ENCODE measurements around the gene ACTN3. TPM values are rescaled to one million over a fixed set of nuclear protein-coding genes. Genes with fewer than 3 reads are reported as not detected.
"Not testable (repeated sequence)": the region's sequence is repeated elsewhere in the genome, so short reads cannot be mapped to it uniquely, and the experiment has no call there.

Gene ACTN3
- total RNA-seq, 1 experiment from 2014 or later = not detected

GRCh38 chr11:66539870-66540213 lies 6.9 kb upstream of the ACTN3 start:
- Mint-ChIP-seq H3K27ac (ENCODE audit: unreplicated experiment) (no peak overlapping the region), H3K4me3 (ENCODE audit: unreplicated experiment) (no peak overlapping the region), H3K4me1 (ENCODE audit: low read depth, unreplicated experiment) (no peaks in the 10 kb centered on the region), H3K27me3 (ENCODE audit: insufficient read depth, unreplicated experiment) (no peaks in the 10 kb centered on the region), H3K36me3 (ENCODE audit: insufficient read depth, unreplicated experiment) (peaks cover 35% of the 10 kb centered on the region), H3K9me3 (ENCODE audit: unreplicated experiment) (no peaks in the 10 kb centered on the region)
- ChIA-PET CTCF (no interaction called here), POLR2A (no interaction called here)
- H3K36me3 ChIP-seq (ENCODE audit: control insufficient read depth, insufficient read depth, low read length) = peaks cover 1% of the 10 kb centered on the region; the same call in 1 of the 2 replicates
- DNase-seq = no peak
- no peak for TF ChIP-seq CTCF (IDR thresholded peaks at IDR 0.05; ENCODE audit: insufficient read depth in 1 of 2, low read depth in 1 of 2, low read length in 1 of 2, severe bottlenecking in 1 of 2, unreplicated experiment in 1 of 2)
- no peak overlapping the region for H3K4me3 ChIP-seq (ENCODE audit: low read depth, low read length)
- intact Hi-C loops (cut with micrococcal nuclease; ENCODE audit: unreplicated experiment) = no loop called here
- H3K4me1 ChIP-seq = peaks cover 6% of the 10 kb centered on the region; the same call in 1 of the 2 replicates
- BruUV-seq (replicated peaks) = no TSS peak
- no peaks in the 10 kb centered on the region for H3K27me3 ChIP-seq (replicated peaks; ENCODE audit: control insufficient read depth, insufficient read depth, low read length)
- H3K9me3 ChIP-seq = no peaks in the 10 kb centered on the region

- H3K4me3 ChIP-seq (ENCODE audit: low read depth, low read length); CTCF ChIA-PET; H3K9me3 Mint-ChIP-seq (ENCODE audit: unreplicated experiment); BruUV-seq (replicated peaks); DNase-seq; H3K9me3 ChIP-seq; H3K4me3 Mint-ChIP-seq (ENCODE audit: unreplicated experiment); POLR2A ChIA-PET; intact Hi-C loops (cut with micrococcal nuclease; ENCODE audit: unreplicated experiment); H3K4me1 Mint-ChIP-seq (ENCODE audit: low read depth, unreplicated experiment); H3K36me3 ChIP-seq (ENCODE audit: control insufficient read depth, insufficient read depth, low read length); H3K27me3 ChIP-seq (replicated peaks; ENCODE audit: control insufficient read depth, insufficient read depth, low read length); H3K27ac Mint-ChIP-seq (ENCODE audit: unreplicated experiment); H3K27me3 Mint-ChIP-seq (ENCODE audit: insufficient read depth, unreplicated experiment): not testable (repeated sequence)
- peaks cover 11% of the 10 kb centered on the region; the same call in 1 of the 2 replicates for H3K4me1 ChIP-seq
- H3K36me3 Mint-ChIP-seq (ENCODE audit: insufficient read depth, unreplicated experiment) = peaks cover 35% of the 10 kb centered on the region
Measured at GRCh38 chr11:66540598-66540997, 6.1 kb upstream of the ACTN3 start.

GRCh38 chr11:66541892-66542291 lies 4.8 kb upstream of the ACTN3 start:
- no peak overlapping the region for H3K4me3 ChIP-seq (ENCODE audit: low read depth, low read length)
- peaks cover 35% of the 10 kb centered on the region for H3K36me3 Mint-ChIP-seq (ENCODE audit: insufficient read depth, unreplicated experiment)
- peaks cover 6% of the 10 kb centered on the region for H3K4me1 Mint-ChIP-seq (ENCODE audit: low read depth, unreplicated experiment)
- no peak overlapping the region for H3K4me3 Mint-ChIP-seq (ENCODE audit: unreplicated experiment)
- H3K27ac Mint-ChIP-seq (ENCODE audit: unreplicated experiment) = no peak overlapping the region
- BruUV-seq (replicated peaks) = no TSS peak
- no peak for TF ChIP-seq CTCF (IDR thresholded peaks at IDR 0.05; ENCODE audit: insufficient read depth in 1 of 2, low read depth in 1 of 2, low read length in 1 of 2, severe bottlenecking in 1 of 2, unreplicated experiment in 1 of 2)
- ChIA-PET POLR2A (no interaction called here), CTCF (interaction anchor here (0.6 kb wide), 1 partner anchor 25 kb away, joined by 3 read pairs; no protein-coding TSS in a partner anchor)
- peak in 1 of 2 experiments; percentile 34 for DNase-seq
- no peaks in the 10 kb centered on the region for H3K9me3 Mint-ChIP-seq (ENCODE audit: unreplicated experiment)
- no peaks in the 10 kb centered on the region for H3K9me3 ChIP-seq
- no peaks in the 10 kb centered on the region for H3K27me3 ChIP-seq (replicated peaks; ENCODE audit: control insufficient read depth, insufficient read depth, low read length)
- peaks cover under 1% of the 10 kb centered on the region; the same call in 1 of the 2 replicates for H3K36me3 ChIP-seq (ENCODE audit: control insufficient read depth, insufficient read depth, low read length)
- H3K4me1 ChIP-seq = peaks cover 16% of the 10 kb centered on the region
- intact Hi-C loops (cut with micrococcal nuclease; ENCODE audit: unreplicated experiment) = no loop called here
- H3K27me3 Mint-ChIP-seq (ENCODE audit: insufficient read depth, unreplicated experiment) = no peaks in the 10 kb centered on the region

GRCh38 chr11:66542362-66542761 lies 4.3 kb upstream of the ACTN3 start:
- Mint-ChIP-seq H3K36me3 (ENCODE audit: insufficient read depth, unreplicated experiment) (peaks cover 32% of the 10 kb centered on the region), H3K27me3 (ENCODE audit: insufficient read depth, unreplicated experiment) (no peaks in the 10 kb centered on the region), H3K4me3 (ENCODE audit: unreplicated experiment) (no peak overlapping the region), H3K4me1 (ENCODE audit: low read depth, unreplicated experiment) (peaks cover 6% of the 10 kb centered on the region), H3K9me3 (ENCODE audit: unreplicated experiment) (no peaks in the 10 kb centered on the region), H3K27ac (ENCODE audit: unreplicated experiment) (no peak overlapping the region)
- Histone ChIP-seq H3K4me3 (ENCODE audit: low read depth, low read length) (no peak overlapping the region), H3K36me3 (ENCODE audit: control insufficient read depth, insufficient read depth, low read length) (no peaks in the 10 kb centered on the region; the same call in 1 of the 2 replicates), H3K9me3 (no peaks in the 10 kb centered on the region), H3K4me1 (peaks cover 20% of the 10 kb centered on the region), H3K27me3 (replicated peaks; ENCODE audit: control insufficient read depth, insufficient read depth, low read length) (no peaks in the 10 kb centered on the region)
- POLR2A ChIA-PET = no interaction called here
- DNase-seq = no peak
- intact Hi-C loops (cut with micrococcal nuclease; ENCODE audit: unreplicated experiment) = no loop called here
- CTCF ChIA-PET = interaction anchor here (0.6 to 1.1 kb wide), 2 partner anchors 25 to 136 kb away, joined by 3 read pairs; no protein-coding TSS in a partner anchor
- TF ChIP-seq CTCF (IDR thresholded peaks at IDR 0.05; ENCODE audit: insufficient read depth in 1 of 2, low read depth in 1 of 2, low read length in 1 of 2, severe bottlenecking in 1 of 2, unreplicated experiment in 1 of 2) = no peak
- no TSS peak for BruUV-seq (replicated peaks)
